GM23338 (cell line): Measurements from ENCODE around the gene DYSF. TPM values are rescaled to one million over a fixed set of nuclear protein-coding genes. Genes with fewer than 3 reads are reported as not detected.

Source experiments
- ATAC-seq: fragments of 200-7000 bp; cut with Tn5 transposase; 3 replicates; pipeline ENCODE4 v1.9.1; 2020
- DNase-seq: peaks from one replicate; pipeline ENCODE4 v3.0.0-alpha.2; 2015; ENCODE audit warnings: low spot score
- H2AFZ ChIP-seq: fragments of 200-600 bp; sonication (generic); 2 replicates; pipeline ENCODE4 v1.8.0; 2016; ENCODE audit warnings: antibody characterized with exemption, mild to moderate bottlenecking, moderate library complexity
- H3F3A ChIP-seq: fragments of 200-600 bp; sonication (generic); replicated peaks from 2 replicates; pipeline ENCODE4 v1.8.0; 2017; ENCODE audit warnings: antibody characterized with exemption, mixed run types, low read depth
- H3K27ac ChIP-seq: fragments of 200-600 bp; sonication (generic); 2 replicates; pipeline ENCODE4 v1.6.1; 2016; ENCODE audit warnings: low read depth
- H3K27me3 ChIP-seq: fragments of 200-600 bp; sonication (generic); 2 replicates; pipeline ENCODE4 v1.8.0; 2016; ENCODE audit warnings: mild to moderate bottlenecking, mixed run types, moderate library complexity; ENCODE audit not compliant: insufficient read depth
- H3K36me3 ChIP-seq: fragments of 200-600 bp; sonication (generic); 2 replicates; pipeline ENCODE4 v1.8.0; 2016; ENCODE audit warnings: mild to moderate bottlenecking; ENCODE audit not compliant: insufficient read depth
- H3K4me1 ChIP-seq: fragments of 200-600 bp; sonication (generic); 2 replicates; pipeline ENCODE4 v1.8.0; 2016; ENCODE audit warnings: mild to moderate bottlenecking, moderate library complexity; ENCODE audit not compliant: insufficient read depth
- H3K4me2 ChIP-seq: fragments of 200-600 bp; sonication (generic); 2 replicates; pipeline ENCODE4 v1.7.1; 2017; ENCODE audit warnings: mixed run types
- H3K4me3 ChIP-seq: fragments of 200-600 bp; sonication (generic); 2 replicates; pipeline ENCODE4 v1.6.1; 2016; ENCODE audit warnings: mixed run types
- H3K79me2 ChIP-seq: fragments of 200-600 bp; sonication (generic); replicated peaks from 2 replicates; pipeline ENCODE4 v1.8.0; 2017; ENCODE audit warnings: mild to moderate bottlenecking; ENCODE audit not compliant: insufficient read depth
- H3K9me2 ChIP-seq: fragments of 200-600 bp; sonication (generic); 2 replicates; pipeline ENCODE4 v1.8.0; 2017; ENCODE audit not compliant: insufficient read depth
- H4K20me1 ChIP-seq: fragments of 200-600 bp; sonication (generic); replicated peaks from 2 replicates; pipeline ENCODE4 v1.8.0; 2017; ENCODE audit warnings: mild to moderate bottlenecking; ENCODE audit not compliant: insufficient read depth
- H3K27ac Mint-ChIP-seq: 2 replicates; pipeline ENCODE4 v1.8.0; 2020; ENCODE audit warnings: inconsistent platforms, mild to moderate bottlenecking, moderate library complexity, mixed read lengths
- H3K27me3 Mint-ChIP-seq: 3 replicates; pipeline ENCODE4 v1.8.0; 2022; ENCODE audit warnings: low read depth, mild to moderate bottlenecking, moderate library complexity, mixed read lengths, inconsistent platforms; ENCODE audit not compliant: insufficient read depth, poor library complexity
- H3K36me3 Mint-ChIP-seq: 3 replicates; pipeline ENCODE4 v1.8.0; 2021; ENCODE audit warnings: low read depth, mild to moderate bottlenecking, inconsistent platforms, moderate library complexity, mixed read lengths
- H3K4me1 Mint-ChIP-seq: 3 replicates; pipeline ENCODE4 v1.8.0; 2020; ENCODE audit warnings: mild to moderate bottlenecking, inconsistent platforms, mixed read lengths
- H3K4me3 Mint-ChIP-seq: 3 replicates; pipeline ENCODE4 v1.8.0; 2021; ENCODE audit warnings: moderate library complexity, mild to moderate bottlenecking, inconsistent platforms, mixed read lengths
- H3K9me3 Mint-ChIP-seq: 3 replicates; pipeline ENCODE4 v1.8.0; 2020; ENCODE audit warnings: moderate library complexity, mild to moderate bottlenecking, inconsistent platforms, mixed read lengths
- CREB1 ChIP-seq: fragments of 250-450 bp; sonication (Bioruptor Pico); IDR thresholded peaks from 2 replicates; pipeline ENCODE4 v1.5.0; 2020; ENCODE audit warnings: low read depth, mild to moderate bottlenecking, moderate library complexity
- EZH2phosphoT487 ChIP-seq: fragments of 200-600 bp; sonication (generic); IDR thresholded peaks from one replicate; pipeline ENCODE4 v1.8.1; 2018; ENCODE audit warnings: antibody characterized with exemption; ENCODE audit not compliant: unreplicated experiment
- JUNB ChIP-seq: IDR thresholded peaks from one replicate; pipeline ENCODE4 v1.6.1; 2016; ENCODE audit warnings: antibody characterized with exemption; ENCODE audit not compliant: unreplicated experiment
- NANOG ChIP-seq: IDR thresholded peaks from 2 replicates; pipeline ENCODE4 v1.6.1; 2016; ENCODE audit warnings: antibody characterized with exemption, borderline replicate concordance
- POLR2AphosphoS5 ChIP-seq: IDR thresholded peaks from 2 replicates; pipeline ENCODE4 v1.6.1; 2016; ENCODE audit warnings: antibody characterized with exemption, low read depth
- STAT1 ChIP-seq: IDR thresholded peaks from one replicate; pipeline ENCODE4 v1.6.1; 2016; ENCODE audit warnings: antibody characterized with exemption; ENCODE audit not compliant: unreplicated experiment
- ZNF114 ChIP-seq: fragments of 250-450 bp; sonication (Bioruptor Pico); IDR thresholded peaks from 2 replicates; pipeline ENCODE4 v1.5.0; 2020; ENCODE audit warnings: mild to moderate bottlenecking, moderate library complexity
- ZNF331 ChIP-seq: fragments of 250-450 bp; sonication (Bioruptor Pico); IDR thresholded peaks from 2 replicates; pipeline ENCODE4 v1.5.0; 2020; ENCODE audit warnings: low read depth, mild to moderate bottlenecking, moderate library complexity
- polyA plus RNA-seq: library from polyadenylated mRNA; unstranded; fragments of >200 nt; fragmentation: Nextera tagmentation; extraction: Ambion mirVana; gene quantifications from 2 replicates; pipeline ENCODE4 v1.2.1, GENCODE V29; 2016
- total RNA-seq: library from RNA; depleted of rRNA; stranded (reverse); fragments of >200 nt; shearing (Covaris generic); gene quantifications from 2 replicates; pipeline ENCODE4 v1.2.3, GENCODE V29; 2014
- TF ChIP-seq, protein P1 (sequence below): fragments of 250-450 bp; sonication (Bioruptor Pico); IDR thresholded peaks from 2 replicates; pipeline ENCODE4 v1.5.0; 2020; ENCODE audit warnings: mild to moderate bottlenecking, moderate library complexity
- TF ChIP-seq, protein P2 (sequence below): IDR thresholded peaks from 2 replicates; pipeline ENCODE4 v1.6.1; 2016; ENCODE audit warnings: antibody characterized with exemption

DYSF gene
- total and polyA plus RNA-seq, 2 experiments from 2014 or later = 7.3 to 21.3 TPM

DNA sequence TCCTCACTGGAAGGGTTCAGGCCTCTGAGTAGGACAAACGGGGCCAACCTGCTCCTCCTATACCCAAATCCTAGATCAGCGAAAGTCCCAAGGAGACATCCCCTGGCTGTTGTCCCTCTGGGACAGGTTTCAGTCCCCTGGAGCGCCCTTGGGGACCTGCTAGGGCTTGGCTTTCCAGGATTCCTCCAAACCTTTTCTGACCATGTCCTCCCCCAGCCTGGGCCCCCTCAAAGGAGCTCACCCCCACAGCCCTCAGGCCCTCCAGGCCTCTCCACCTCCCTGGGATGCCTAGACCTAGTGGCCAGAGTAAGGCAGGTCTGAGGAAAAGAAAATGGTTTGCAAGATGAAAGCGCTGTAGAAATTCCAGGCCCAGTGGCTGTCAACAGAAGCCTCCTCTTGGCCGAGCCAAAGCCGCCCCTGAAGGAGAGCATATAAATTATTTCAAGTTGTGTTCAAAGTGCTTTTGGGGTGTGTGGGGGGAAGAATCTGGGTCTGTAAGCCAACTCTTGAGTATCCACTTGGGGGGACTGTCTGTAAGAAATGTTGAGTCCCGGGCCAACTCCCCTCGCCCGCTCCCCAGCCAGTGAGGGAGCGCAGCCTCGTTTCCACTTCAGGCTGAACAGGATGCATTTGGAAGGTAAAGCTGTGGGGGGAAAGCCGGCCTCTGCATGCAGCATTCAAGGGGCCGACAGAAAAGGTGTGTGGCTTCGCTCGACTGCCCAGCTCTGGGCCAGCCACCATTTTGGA is 158.6 kb downstream of the DYSF start:
- Histone ChIP-seq H3K4me1 (no peaks in the 10 kb centered on the region), H3K27ac (no peak overlapping the region), H2AFZ (no peak overlapping the region), H3K9me2 (0 out of 2 replicates have a peak, but pooled peaks cover 4% of the 10 kb centered on the region), H3F3A (no peaks in the 10 kb centered on the region), H3K4me3 (no peak overlapping the region), H3K4me2 (no peak overlapping the region), H3K79me2 (no peaks in the 10 kb centered on the region), H3K36me3 (no peaks in the 10 kb centered on the region), H4K20me1 (no peaks in the 10 kb centered on the region), H3K27me3 (no peaks in the 10 kb centered on the region)
- DNase-seq (no peak), ATAC-seq (no peak)
- Mint-ChIP-seq H3K27ac (no peak overlapping the region), H3K4me1 (no peaks in the 10 kb centered on the region; the same call in 2 of the 3 replicates), H3K27me3 (peaks cover 12% of the 10 kb centered on the region), H3K4me3 (no peak overlapping the region), H3K9me3 (no peaks in the 10 kb centered on the region), H3K36me3 (peaks cover 2% of the 10 kb centered on the region; the same call in 2 of the 3 replicates)
- TF ChIP-seq CREB1 (CRISPR knock-in tag) (no peak), ZNF114 (CRISPR knock-in tag) (no peak), EZH2phosphoT487 (no peak), JUNB (no peak), ZNF331 (CRISPR knock-in tag) (no peak), POLR2AphosphoS5 (no peak), STAT1 (no peak), NANOG (no peak)
- TF ChIP-seq, protein P1, sequence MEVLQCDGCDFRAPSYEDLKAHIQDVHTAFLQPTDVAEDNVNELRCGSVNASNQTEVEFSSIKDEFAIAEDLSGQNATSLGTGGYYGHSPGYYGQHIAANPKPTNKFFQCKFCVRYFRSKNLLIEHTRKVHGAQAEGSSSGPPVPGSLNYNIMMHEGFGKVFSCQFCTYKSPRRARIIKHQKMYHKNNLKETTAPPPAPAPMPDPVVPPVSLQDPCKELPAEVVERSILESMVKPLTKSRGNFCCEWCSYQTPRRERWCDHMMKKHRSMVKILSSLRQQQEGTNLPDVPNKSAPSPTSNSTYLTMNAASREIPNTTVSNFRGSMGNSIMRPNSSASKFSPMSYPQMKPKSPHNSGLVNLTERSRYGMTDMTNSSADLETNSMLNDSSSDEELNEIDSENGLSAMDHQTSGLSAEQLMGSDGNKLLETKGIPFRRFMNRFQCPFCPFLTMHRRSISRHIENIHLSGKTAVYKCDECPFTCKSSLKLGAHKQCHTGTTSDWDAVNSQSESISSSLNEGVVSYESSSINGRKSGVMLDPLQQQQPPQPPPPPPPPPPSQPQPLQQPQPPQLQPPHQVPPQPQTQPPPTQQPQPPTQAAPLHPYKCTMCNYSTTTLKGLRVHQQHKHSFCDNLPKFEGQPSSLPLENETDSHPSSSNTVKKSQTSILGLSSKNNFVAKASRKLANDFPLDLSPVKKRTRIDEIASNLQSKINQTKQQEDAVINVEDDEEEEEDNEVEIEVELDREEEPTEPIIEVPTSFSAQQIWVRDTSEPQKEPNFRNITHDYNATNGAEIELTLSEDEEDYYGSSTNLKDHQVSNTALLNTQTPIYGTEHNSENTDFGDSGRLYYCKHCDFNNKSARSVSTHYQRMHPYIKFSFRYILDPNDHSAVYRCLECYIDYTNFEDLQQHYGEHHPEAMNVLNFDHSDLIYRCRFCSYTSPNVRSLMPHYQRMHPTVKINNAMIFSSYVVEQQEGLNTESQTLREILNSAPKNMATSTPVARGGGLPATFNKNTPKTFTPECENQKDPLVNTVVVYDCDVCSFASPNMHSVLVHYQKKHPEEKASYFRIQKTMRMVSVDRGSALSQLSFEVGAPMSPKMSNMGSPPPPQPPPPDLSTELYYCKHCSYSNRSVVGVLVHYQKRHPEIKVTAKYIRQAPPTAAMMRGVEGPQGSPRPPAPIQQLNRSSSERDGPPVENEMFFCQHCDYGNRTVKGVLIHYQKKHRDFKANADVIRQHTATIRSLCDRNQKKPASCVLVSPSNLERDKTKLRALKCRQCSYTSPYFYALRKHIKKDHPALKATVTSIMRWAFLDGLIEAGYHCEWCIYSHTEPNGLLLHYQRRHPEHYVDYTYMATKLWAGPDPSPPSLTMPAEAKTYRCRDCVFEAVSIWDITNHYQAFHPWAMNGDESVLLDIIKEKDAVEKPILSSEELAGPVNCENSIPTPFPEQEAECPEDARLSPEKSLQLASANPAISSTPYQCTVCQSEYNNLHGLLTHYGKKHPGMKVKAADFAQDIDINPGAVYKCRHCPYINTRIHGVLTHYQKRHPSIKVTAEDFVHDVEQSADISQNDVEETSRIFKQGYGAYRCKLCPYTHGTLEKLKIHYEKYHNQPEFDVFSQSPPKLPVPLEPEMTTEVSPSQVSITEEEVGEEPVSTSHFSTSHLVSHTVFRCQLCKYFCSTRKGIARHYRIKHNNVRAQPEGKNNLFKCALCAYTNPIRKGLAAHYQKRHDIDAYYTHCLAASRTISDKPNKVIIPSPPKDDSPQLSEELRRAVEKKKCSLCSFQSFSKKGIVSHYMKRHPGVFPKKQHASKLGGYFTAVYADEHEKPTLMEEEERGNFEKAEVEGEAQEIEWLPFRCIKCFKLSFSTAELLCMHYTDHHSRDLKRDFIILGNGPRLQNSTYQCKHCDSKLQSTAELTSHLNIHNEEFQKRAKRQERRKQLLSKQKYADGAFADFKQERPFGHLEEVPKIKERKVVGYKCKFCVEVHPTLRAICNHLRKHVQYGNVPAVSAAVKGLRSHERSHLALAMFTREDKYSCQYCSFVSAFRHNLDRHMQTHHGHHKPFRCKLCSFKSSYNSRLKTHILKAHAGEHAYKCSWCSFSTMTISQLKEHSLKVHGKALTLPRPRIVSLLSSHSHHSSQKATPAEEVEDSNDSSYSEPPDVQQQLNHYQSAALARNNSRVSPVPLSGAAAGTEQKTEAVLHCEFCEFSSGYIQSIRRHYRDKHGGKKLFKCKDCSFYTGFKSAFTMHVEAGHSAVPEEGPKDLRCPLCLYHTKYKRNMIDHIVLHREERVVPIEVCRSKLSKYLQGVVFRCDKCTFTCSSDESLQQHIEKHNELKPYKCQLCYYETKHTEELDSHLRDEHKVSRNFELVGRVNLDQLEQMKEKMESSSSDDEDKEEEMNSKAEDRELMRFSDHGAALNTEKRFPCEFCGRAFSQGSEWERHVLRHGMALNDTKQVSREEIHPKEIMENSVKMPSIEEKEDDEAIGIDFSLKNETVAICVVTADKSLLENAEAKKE (CRISPR knock-in tag) = no peak
- TF ChIP-seq, protein P2, sequence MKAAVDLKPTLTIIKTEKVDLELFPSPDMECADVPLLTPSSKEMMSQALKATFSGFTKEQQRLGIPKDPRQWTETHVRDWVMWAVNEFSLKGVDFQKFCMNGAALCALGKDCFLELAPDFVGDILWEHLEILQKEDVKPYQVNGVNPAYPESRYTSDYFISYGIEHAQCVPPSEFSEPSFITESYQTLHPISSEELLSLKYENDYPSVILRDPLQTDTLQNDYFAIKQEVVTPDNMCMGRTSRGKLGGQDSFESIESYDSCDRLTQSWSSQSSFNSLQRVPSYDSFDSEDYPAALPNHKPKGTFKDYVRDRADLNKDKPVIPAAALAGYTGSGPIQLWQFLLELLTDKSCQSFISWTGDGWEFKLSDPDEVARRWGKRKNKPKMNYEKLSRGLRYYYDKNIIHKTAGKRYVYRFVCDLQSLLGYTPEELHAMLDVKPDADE = no peak
